Glomerular visceral epithelial cell (primary cell): ENCODE measurements around the gene SPG7.
"Not testable (repeated sequence)": the region's sequence is repeated elsewhere in the genome, so short reads cannot be mapped to it uniquely, and the experiment has no call there.

Experiments
- DNase-seq: peaks from one replicate; pipeline ENCODE4 v3.0.0-alpha.2; 2016; ENCODE audit errors: extremely low spot score

The SPG7 gene

DNA sequence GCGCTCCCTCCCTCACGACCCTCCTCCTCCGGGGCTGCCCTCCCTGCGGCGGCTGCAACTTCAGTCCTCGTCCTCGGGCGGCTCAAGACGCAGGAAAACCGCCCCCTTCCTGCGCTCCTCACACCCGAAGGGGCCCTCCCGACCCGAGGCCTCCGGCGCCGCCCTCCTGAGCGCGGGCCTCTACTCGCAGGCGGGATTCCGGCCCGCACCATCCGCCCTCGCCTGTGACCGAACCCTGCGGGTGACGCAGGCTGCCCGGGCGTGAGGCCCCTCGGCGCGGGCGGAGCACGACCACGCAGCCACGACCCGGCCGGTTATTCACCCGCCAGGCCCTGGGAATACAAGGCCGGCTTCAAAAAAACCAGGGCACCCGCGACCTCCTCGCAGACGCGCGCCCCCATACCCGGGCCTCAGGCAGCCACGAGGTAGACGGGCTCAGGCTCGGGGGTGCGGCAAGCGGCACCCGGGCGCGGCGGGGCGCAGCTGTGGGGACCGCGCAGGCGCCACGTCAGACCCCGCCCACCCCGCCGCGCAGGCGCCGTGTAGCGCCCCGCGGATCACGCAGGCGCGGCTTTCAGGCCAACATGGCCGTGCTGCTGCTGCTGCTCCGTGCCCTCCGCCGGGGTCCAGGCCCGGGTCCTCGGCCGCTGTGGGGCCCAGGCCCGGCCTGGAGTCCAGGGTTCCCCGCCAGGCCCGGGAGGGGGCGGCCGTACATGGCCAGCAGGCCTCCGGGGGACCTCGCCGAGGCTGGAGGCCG lies at the start of gene SPG7:
TSS of gene SPG7 (plus strand) at position 570 of the 757 bp plus-strand sequence. CDS start at position 585, 15 bp downstream.
- peak; percentile 85 for DNase-seq

DNA sequence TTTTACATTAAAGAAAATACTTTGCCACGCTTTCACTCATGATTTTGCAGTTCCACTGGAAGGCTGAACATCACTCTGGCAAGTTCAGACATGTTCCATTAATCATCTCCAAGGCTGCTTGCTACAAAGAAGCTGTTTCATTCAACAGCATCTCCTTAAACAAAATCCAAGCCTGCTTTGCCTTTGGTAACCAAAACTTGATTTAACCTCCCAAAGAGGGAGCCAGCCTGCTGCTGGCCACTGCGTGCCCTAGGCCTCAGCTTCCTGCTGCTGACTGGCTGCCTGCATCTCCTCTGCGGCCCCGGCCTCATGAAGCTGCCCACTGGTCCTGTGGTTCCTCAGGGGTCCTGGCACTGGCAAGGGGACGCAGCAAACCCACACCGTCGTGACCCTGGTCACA lies 49.7 kb upstream of the SPG7 start:
- no peak for DNase-seq

- DNase-seq, result no peak
These were observed 49.2 kb upstream of the SPG7 start for GRCh38 chr16:89458967-89459366.

GRCh38 chr16:89460556-89460955 lies 47.6 kb upstream of the SPG7 start:
- no peak for DNase-seq

- DNase-seq, result peak; percentile 59
These were observed 46.3 kb upstream of the SPG7 start for GRCh38 chr16:89461890-89462289.

DNA sequence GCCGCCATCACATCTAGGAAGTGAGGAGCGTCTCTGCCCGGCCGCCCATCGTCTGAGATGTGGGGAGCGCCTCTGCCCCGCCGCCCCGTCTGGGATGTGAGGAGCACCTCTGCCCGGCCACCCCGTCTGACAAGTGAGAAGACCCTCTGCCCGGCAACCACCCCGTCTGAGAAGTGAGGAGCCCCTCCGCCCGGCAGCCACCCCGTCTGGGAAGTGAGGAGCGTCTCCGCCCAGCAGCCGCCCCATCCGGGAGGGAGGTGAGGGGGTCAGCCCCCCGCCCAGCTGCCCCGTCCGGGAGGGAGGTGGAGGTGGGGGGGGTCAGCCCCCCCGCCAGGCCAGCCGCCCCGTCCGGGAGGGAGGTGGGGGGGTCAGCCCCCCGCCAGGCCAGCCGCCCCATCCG lies 45.6 kb upstream of the SPG7 start:
- not testable (repeated sequence) for DNase-seq

GRCh38 chr16:89463312-89463711 lies 44.9 kb upstream of the SPG7 start:
- DNase-seq, result not testable (repeated sequence)

- no peak for DNase-seq
These were observed 41.3 kb upstream of the SPG7 start for GRCh38 chr16:89466920-89467319.

DNA sequence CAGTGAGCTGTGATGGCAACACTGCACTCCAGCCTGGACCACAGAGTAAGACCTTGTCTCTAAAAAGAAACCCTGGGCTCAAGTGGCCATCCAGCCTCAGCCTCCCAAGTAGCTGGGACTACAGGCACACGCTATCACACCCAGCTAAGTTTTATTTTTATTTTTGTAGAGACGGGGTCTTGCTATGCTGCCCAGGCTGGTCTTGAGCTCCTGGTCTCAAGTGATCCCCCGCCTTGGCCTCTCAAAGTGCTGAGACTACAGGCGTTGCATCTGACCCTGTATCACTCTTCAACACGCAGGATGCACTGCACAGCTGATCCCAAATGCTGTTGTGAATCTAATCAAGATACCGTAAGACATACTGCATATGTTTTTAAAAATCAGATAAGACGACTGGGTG lies 40.8 kb upstream of the SPG7 start:
- DNase-seq, result no peak

GRCh38 chr16:89472711-89473075 lies 35.5 kb upstream of the SPG7 start:
- no peak for DNase-seq

DNA sequence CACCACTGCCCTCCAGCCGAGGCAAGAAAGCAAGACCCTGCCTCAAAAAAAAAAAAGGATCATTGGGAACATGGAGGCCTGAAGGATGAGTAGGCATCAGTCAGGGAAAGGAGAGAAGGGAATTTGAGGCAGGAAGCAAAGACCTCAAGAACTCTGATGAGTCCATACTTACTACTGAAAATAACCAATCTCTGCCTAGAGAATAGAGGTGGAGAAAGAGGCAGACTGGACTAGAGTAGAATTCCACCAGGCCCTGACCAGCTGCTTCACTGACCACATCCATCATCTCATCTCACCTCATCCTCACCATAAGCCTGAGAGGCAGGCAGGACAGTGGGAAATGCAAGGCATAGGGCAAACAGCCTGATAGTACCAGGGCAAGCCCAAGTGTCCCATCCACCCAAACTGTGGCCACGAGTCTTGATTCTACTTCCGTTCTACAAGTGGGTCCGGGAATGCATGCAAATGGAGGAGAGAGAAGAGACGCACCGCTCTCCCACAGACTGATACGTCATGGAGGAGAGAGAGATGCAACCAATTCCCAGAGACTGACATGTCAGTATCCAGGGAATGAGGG lies 35.0 kb upstream of the SPG7 start:
- no peak for DNase-seq

- peak; percentile 52 for DNase-seq
These were observed 34.3 kb upstream of the SPG7 start for GRCh38 chr16:89473791-89474414.

DNA sequence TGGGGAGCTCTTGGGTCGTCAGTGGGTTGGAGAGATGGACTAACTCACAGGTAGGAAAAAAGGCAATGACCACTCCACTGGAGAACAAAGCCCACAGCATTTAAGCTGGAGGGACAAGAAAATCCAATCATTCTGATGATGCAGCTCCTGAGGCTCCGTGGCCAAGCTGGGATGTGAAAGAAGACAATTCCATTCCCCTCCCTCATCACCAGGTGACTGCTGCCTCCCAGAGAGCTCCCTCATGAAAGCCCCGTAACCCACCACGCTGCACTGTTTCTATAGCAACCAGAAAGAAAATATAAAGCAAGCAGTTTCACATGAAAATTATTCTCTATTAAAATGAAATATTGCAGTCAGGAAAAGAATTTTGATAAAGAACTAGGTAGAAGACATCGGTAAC lies 33.1 kb upstream of the SPG7 start:
- DNase-seq, result peak; percentile 27

GRCh38 chr16:89476379-89476778 lies 31.8 kb upstream of the SPG7 start:
- no peak for DNase-seq

DNA sequence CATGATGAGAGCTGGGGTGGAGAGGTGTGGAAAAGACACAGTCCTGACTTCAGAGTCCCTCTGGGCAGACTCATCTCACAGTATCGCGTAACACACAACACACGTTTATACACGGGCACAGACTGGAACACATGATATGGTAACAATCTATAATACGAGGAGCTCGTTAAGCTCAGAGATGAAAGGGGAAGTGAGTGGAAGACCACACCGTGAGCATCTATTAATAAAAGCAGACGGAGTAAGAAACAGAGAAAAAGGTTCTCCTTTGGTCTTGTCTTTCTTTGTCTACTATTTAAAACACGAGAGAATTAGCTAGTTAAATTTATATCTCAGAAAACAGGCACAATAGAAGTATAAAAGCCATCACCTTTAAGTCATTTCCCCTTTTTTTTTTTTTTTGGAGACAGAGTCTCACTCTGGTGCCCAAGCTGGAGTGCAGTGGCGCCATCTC lies 31.4 kb upstream of the SPG7 start:
- no peak for DNase-seq

GRCh38 chr16:89478576-89479221 lies 29.5 kb upstream of the SPG7 start:
- peak; percentile 89 for DNase-seq

DNA sequence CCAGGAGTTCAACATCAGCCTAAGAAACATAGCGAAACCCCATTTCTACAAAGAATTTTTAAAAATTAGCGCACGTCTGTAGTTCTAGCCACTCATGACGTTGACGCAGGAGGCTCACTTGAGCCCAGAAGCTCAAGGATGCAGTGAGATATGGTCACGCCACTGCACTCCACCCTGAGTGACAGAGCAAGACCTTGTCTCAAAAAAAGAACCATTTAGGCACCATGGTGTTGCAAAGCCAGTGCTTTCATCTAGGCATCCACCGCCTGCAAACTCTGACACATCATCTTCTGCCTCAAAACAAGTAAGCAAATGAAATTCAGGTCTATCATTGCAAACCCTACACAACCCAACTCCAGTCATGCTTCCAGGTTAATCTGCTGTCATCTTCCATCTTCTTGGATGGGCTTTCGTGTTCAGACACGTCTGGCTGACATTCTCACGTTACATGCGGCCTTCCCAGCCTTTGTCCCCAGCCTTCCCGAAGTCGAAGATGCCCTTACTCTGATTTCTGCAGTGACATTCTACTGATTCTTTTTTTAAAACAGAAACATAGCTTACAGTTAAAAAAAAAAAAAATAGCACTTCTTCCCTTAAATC lies 26.7 kb upstream of the SPG7 start:
- DNase-seq, result no peak

GRCh38 chr16:89482150-89482816 lies 25.9 kb upstream of the SPG7 start:
- peak; percentile 30 for DNase-seq

- DNase-seq, result no peak
These were observed 25.4 kb upstream of the SPG7 start for GRCh38 chr16:89482817-89483205.

- DNase-seq, result no peak
These were observed 24.1 kb upstream of the SPG7 start for GRCh38 chr16:89484041-89484501.

- no peak for DNase-seq
These were observed 23.1 kb upstream of the SPG7 start for GRCh38 chr16:89484923-89485679.
